A549 (cell line): ENCODE data around the gene SLC11A1. TPM values are rescaled to one million over a fixed set of nuclear protein-coding genes. Genes with fewer than 3 reads are reported as not detected.

Experiments used
- ATAC-seq, 2 experiments: fragments of 200-7000 bp in 1 of 2; fragments of >200 bp in 1 of 2; cut with Nextera tagmentation in 1 of 2; cut with Tn5 transposase in 1 of 2; 3 replicates each; pipeline versions ENCODE4 v1.8.0 to v1.9.1; 2018 to 2020; ENCODE audit warnings: mild to moderate bottlenecking in 1 of 2, moderate library complexity in 1 of 2
- CTCF ChIA-PET: fragments of 300-600 bp; sonication (Branson Sonifier 250); formaldehyde crosslinking; extraction: SDS; loops from one replicate; lab custom pipeline; 2021; ENCODE audit warnings: antibody characterized with exemption, inconsistent platforms; lab: Yijun Ruan, JAX
- POLR2A ChIA-PET: fragments of 350-600 bp; formaldehyde crosslinking; extraction: SDS; loops from one replicate; lab custom pipeline; 2021; ENCODE audit warnings: antibody characterized with exemption, inconsistent platforms; lab: Yijun Ruan, JAX
- DNase-seq, 2 experiments: peaks; one replicate each; pipeline versions ENCODE4 v3.0.0 to v3.0.0-alpha.2; 2011 to 2016; ENCODE audit warnings: low read depth in 1 of 2, low spot score in 1 of 2
- FAIRE-seq: peaks from 2 replicates; lab custom pipeline; 2011; peaks lifted over from hg19 to GRCh38; lab: Jason Lieb, UNC
- H3K27ac ChIP-seq, 2 experiments: fragments of >200 bp; sonication (Bioruptor Twin); formaldehyde crosslinking; 3 replicates each; pipeline ENCODE4 v1.5.1; 2016 to 2017
- H3K4me1 ChIP-seq: fragments of >200 bp; sonication (Bioruptor Twin); formaldehyde crosslinking; 3 replicates; pipeline ENCODE4 v1.6.1; 2016
- H3K4me2 ChIP-seq: fragments of >200 bp; sonication (Bioruptor Twin); formaldehyde crosslinking; 3 replicates; pipeline ENCODE4 v1.6.1; 2016
- H3K4me3 ChIP-seq: fragments of >200 bp; sonication (Bioruptor Twin); formaldehyde crosslinking; 3 replicates; pipeline ENCODE4 v1.5.1; 2016
- H3K9me3 ChIP-seq: fragments of >200 bp; sonication (Bioruptor Twin); formaldehyde crosslinking; 3 replicates; pipeline ENCODE4 v1.6.1; 2016
- BHLHE40 ChIP-seq: IDR thresholded peaks from 2 replicates; pipeline ENCODE4 v1.6.1; 2012; ENCODE audit warnings: low read depth, low read length, inconsistent platforms
- CBX2 ChIP-seq: fragments of 200-600 bp; sonication (generic); IDR thresholded peaks from 2 replicates; pipeline ENCODE4 v1.6.1; 2016; ENCODE audit warnings: low read depth, mild to moderate bottlenecking, borderline replicate concordance
- CBX8 ChIP-seq: fragments of 200-600 bp; sonication (generic); IDR thresholded peaks from 2 replicates; pipeline ENCODE4 v1.6.1; 2016
- CHD2 ChIP-seq: fragments of 150-350 bp; IDR thresholded peaks from 2 replicates; pipeline ENCODE4 v1.6.1; 2014; ENCODE audit warnings: low read length; ENCODE audit not compliant: partially characterized antibody
- CHD4 ChIP-seq: fragments of 200-600 bp; sonication (generic); IDR thresholded peaks from 2 replicates; pipeline ENCODE4 v1.6.1; 2016; ENCODE audit warnings: antibody characterized with exemption, mild to moderate bottlenecking, borderline replicate concordance
- E2F6 ChIP-seq: IDR thresholded peaks from 2 replicates; pipeline ENCODE4 v1.6.1; 2012; ENCODE audit warnings: low read depth, borderline replicate concordance
- ESRRA ChIP-seq: fragments of 150-350 bp; IDR thresholded peaks from 2 replicates; pipeline ENCODE4 v1.6.1; 2014; ENCODE audit warnings: mild to moderate bottlenecking, low read length, borderline replicate concordance
- FOSB ChIP-seq: fragments of 250-450 bp; sonication (Bioruptor Pico); IDR thresholded peaks from 2 replicates; pipeline ENCODE4 v1.5.0; 2020; ENCODE audit warnings: mild to moderate bottlenecking, moderate library complexity
- FOSL2 ChIP-seq, 2 experiments: fragments of 450-650 bp in 1 of 2; fragments of >200 bp in 1 of 2; sonication (Bioruptor Twin) in 1 of 2; formaldehyde crosslinking; IDR thresholded peaks; 2 replicates each; pipeline versions ENCODE4 v1.5.0 to v1.6.1; 2016 to 2020; ENCODE audit warnings: mild to moderate bottlenecking in 1 of 2, moderate library complexity in 1 of 2
- FOXS1 ChIP-seq: fragments of 250-450 bp; sonication (Bioruptor Pico); IDR thresholded peaks from 2 replicates; pipeline ENCODE4 v1.5.0; 2020; ENCODE audit warnings: mild to moderate bottlenecking, moderate library complexity
- HMGXB4 ChIP-seq: fragments of 250-450 bp; sonication (Bioruptor Pico); IDR thresholded peaks from 2 replicates; pipeline ENCODE4 v1.5.0; 2021; ENCODE audit warnings: mild to moderate bottlenecking, moderate library complexity, borderline replicate concordance
- HOXB13 ChIP-seq: fragments of 250-450 bp; sonication (Bioruptor Pico); IDR thresholded peaks from 2 replicates; pipeline ENCODE4 v1.5.0; 2020; ENCODE audit warnings: low read depth, mild to moderate bottlenecking, moderate library complexity
- HOXB5 ChIP-seq: fragments of 250-450 bp; sonication (Bioruptor Pico); IDR thresholded peaks from 2 replicates; pipeline ENCODE4 v1.5.0; 2020; ENCODE audit warnings: mild to moderate bottlenecking, moderate library complexity
- JUN ChIP-seq, 2 experiments: fragments of >200 bp; sonication (Bioruptor Twin); formaldehyde crosslinking; IDR thresholded peaks; 2 replicates in 1 of 2; 3 replicates in 1 of 2; pipeline ENCODE4 v1.6.1; 2016 to 2017
- JUNB ChIP-seq: fragments of >200 bp; sonication (Bioruptor Twin); formaldehyde crosslinking; IDR thresholded peaks from 2 replicates; pipeline ENCODE4 v1.6.1; 2016
- KDM5A ChIP-seq: fragments of 200-600 bp; sonication (generic); IDR thresholded peaks from 2 replicates; pipeline ENCODE4 v1.6.1; 2016; ENCODE audit warnings: antibody characterized with exemption, mild to moderate bottlenecking
- MYC ChIP-seq: IDR thresholded peaks from 2 replicates; pipeline ENCODE4 v1.6.1; 2012; ENCODE audit warnings: mild to moderate bottlenecking, inconsistent platforms, low read length, improper control_type of control experiment, borderline replicate concordance
- NPAS2 ChIP-seq: fragments of 250-450 bp; sonication (Bioruptor Pico); IDR thresholded peaks from 2 replicates; pipeline ENCODE4 v1.8.0; 2022; ENCODE audit warnings: mild to moderate bottlenecking, moderate library complexity, borderline replicate concordance
- PHF8 ChIP-seq: fragments of 200-600 bp; sonication (generic); IDR thresholded peaks from 2 replicates; pipeline ENCODE4 v1.6.1; 2016; ENCODE audit warnings: low read depth, mild to moderate bottlenecking, antibody characterized with exemption, moderate library complexity, borderline replicate concordance
- POLR2A ChIP-seq: IDR thresholded peaks from 2 replicates; pipeline ENCODE4 v1.6.1; 2012; ENCODE audit warnings: mild to moderate bottlenecking, low read length
- POLR2AphosphoS2 ChIP-seq: conservative IDR thresholded peaks from 2 replicates; pipeline ENCODE4 v1.6.1; 2012; ENCODE audit warnings: low read length, improper control_type of control experiment, inconsistent platforms
- RFX5 ChIP-seq: fragments of 450-650 bp; IDR thresholded peaks from 2 replicates; pipeline ENCODE4 v1.7.1; 2014; ENCODE audit warnings: antibody characterized with exemption, mild to moderate bottlenecking, moderate library complexity
- RNF2 ChIP-seq: fragments of 200-600 bp; sonication (generic); IDR thresholded peaks from 2 replicates; pipeline ENCODE4 v1.6.1; 2016; ENCODE audit warnings: low read depth, mild to moderate bottlenecking, antibody characterized with exemption, moderate library complexity, borderline replicate concordance
- SMC3 ChIP-seq: fragments of >200 bp; sonication (Bioruptor Twin); formaldehyde crosslinking; IDR thresholded peaks from 3 replicates; pipeline ENCODE4 v1.6.1; 2018; ENCODE audit warnings: inconsistent platforms
- SREBF2 ChIP-seq: fragments of 450-650 bp; IDR thresholded peaks from 2 replicates; pipeline ENCODE4 v1.6.1; 2014; ENCODE audit warnings: mild to moderate bottlenecking, moderate library complexity
- TP53 ChIP-seq: fragments of 250-450 bp; sonication (Bioruptor Pico); IDR thresholded peaks from 2 replicates; pipeline ENCODE4 v1.5.0; 2021; ENCODE audit warnings: mild to moderate bottlenecking, moderate library complexity
- WGBS: methylation state at CpG from one replicate; pipeline ENCODE4 v1.1.6; 2017; ENCODE audit errors: missing lambda C conversion rate; 5-methylcytosine and 5-hydroxymethylcytosine counted together
- polyA plus RNA-seq, 4 experiments: library from polyadenylated mRNA; depleted of rRNA in 3 of 4; stranded (reverse); fragments of >200 nt; fragmentation: RNase III in 1 of 4; extraction: RNeasy Plus Mini Kit Qiagen cat#74134 plus additional on column Dnase treatment in 1 of 4; gene quantifications; 2 replicates in 3 of 4; 3 replicates in 1 of 4; pipeline ENCODE4 v1.2.3, GENCODE V29; 2011 to 2017
- TF ChIP-seq, protein P1 (sequence below): fragments of 200-600 bp; sonication (generic); IDR thresholded peaks from 2 replicates; pipeline ENCODE4 v1.6.1; 2016; ENCODE audit warnings: antibody characterized with exemption, mild to moderate bottlenecking, moderate library complexity
- TF ChIP-seq, protein P2 (sequence below): IDR thresholded peaks from 2 replicates; pipeline ENCODE4 v1.6.1; 2012

The SLC11A1 gene
- polyA plus RNA-seq, 2 of the 4 experiments (the other 2 are of a cell fraction): 0.18 to 0.52 TPM

- H3K27ac ChIP-seq: no peak overlapping the region
- no peaks in the 10 kb centered on the region for H3K9me3 ChIP-seq
- DNase-seq: no peak
- ATAC-seq: no peak
- CTCF ChIA-PET: interaction anchor here (1.4 kb wide), 1 partner anchor 28 kb away, joined by 3 read pairs; no protein-coding TSS in a partner anchor
- no peak overlapping the region for H3K4me3 ChIP-seq
- TF ChIP-seq HOXB13 (CRISPR knock-in tag) (no peak), MYC (no peak), FOSL2 (IDR thresholded peaks at IDR 0.05) (no peak), FOSL2 (CRISPR knock-in tag; IDR thresholded peaks at IDR 0.05) (no peak), FOXS1 (no peak), PHF8 (no peak), CHD4 (no peak), JUNB (no peak), HOXB5 (no peak), SREBF2 (no peak), SMC3 (no peak), BHLHE40 (no peak), JUN (IDR thresholded peaks at IDR 0.05) (no peak), ESRRA (no peak), NPAS2 (CRISPR knock-in tag) (no peak)
- TF ChIP-seq, protein P1, sequence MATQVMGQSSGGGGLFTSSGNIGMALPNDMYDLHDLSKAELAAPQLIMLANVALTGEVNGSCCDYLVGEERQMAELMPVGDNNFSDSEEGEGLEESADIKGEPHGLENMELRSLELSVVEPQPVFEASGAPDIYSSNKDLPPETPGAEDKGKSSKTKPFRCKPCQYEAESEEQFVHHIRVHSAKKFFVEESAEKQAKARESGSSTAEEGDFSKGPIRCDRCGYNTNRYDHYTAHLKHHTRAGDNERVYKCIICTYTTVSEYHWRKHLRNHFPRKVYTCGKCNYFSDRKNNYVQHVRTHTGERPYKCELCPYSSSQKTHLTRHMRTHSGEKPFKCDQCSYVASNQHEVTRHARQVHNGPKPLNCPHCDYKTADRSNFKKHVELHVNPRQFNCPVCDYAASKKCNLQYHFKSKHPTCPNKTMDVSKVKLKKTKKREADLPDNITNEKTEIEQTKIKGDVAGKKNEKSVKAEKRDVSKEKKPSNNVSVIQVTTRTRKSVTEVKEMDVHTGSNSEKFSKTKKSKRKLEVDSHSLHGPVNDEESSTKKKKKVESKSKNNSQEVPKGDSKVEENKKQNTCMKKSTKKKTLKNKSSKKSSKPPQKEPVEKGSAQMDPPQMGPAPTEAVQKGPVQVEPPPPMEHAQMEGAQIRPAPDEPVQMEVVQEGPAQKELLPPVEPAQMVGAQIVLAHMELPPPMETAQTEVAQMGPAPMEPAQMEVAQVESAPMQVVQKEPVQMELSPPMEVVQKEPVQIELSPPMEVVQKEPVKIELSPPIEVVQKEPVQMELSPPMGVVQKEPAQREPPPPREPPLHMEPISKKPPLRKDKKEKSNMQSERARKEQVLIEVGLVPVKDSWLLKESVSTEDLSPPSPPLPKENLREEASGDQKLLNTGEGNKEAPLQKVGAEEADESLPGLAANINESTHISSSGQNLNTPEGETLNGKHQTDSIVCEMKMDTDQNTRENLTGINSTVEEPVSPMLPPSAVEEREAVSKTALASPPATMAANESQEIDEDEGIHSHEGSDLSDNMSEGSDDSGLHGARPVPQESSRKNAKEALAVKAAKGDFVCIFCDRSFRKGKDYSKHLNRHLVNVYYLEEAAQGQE: no peak
- no peak for FAIRE-seq
- no peaks in the 10 kb centered on the region for H3K4me1 ChIP-seq
- WGBS: 79% methylated on average over 1 of the region's 1 CpG
- POLR2A ChIA-PET: no interaction called here
- H3K4me2 ChIP-seq: no peak overlapping the region
Measured at GRCh38 chr2:218437969-218438368, 55.9 kb downstream of the SLC11A1 start.

- H3K4me1 ChIP-seq: no peaks in the 10 kb centered on the region
- no peak overlapping the region for H3K4me2 ChIP-seq
- no peak overlapping the region for H3K27ac ChIP-seq
- WGBS: 98% methylated on average over 4 of the region's 4 CpGs
- TF ChIP-seq E2F6 (no peak), HMGXB4 (CRISPR knock-in tag) (no peak), CBX2 (no peak), RFX5 (no peak), CBX8 (no peak), CHD4 (no peak), CHD2 (no peak), POLR2AphosphoS2 (no peak), RNF2 (no peak), PHF8 (no peak), TP53 (CRISPR knock-in tag) (no peak), SMC3 (no peak), KDM5A (no peak), FOSB (no peak), POLR2A (no peak)
- TF ChIP-seq, protein P2, sequence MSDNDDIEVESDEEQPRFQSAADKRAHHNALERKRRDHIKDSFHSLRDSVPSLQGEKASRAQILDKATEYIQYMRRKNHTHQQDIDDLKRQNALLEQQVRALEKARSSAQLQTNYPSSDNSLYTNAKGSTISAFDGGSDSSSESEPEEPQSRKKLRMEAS: no peak
- TF ChIP-seq, protein P1: no peak
- no peaks in the 10 kb centered on the region for H3K9me3 ChIP-seq
- FAIRE-seq (no peak), DNase-seq (no peak), ATAC-seq (no peak)
- no peak overlapping the region for H3K4me3 ChIP-seq
- ChIA-PET CTCF (interaction anchor here (0.6 kb wide), 1 partner anchor 22 kb away, joined by 3 read pairs; no protein-coding TSS in a partner anchor), POLR2A (no interaction called here)
Measured at GRCh38 chr2:218438596-218438995, 56.5 kb downstream of the SLC11A1 start.
